Aorta (tissue), 5 donors: ENCODE results near the gene PELI1. TPM values are rescaled to one million over a fixed set of nuclear protein-coding genes. Genes with fewer than 3 reads are reported as not detected.
A peak's percentile ranks its signal among the peaks of the same experiment; 100 is the strongest.
"Not testable (repeated sequence)": the region's sequence is repeated elsewhere in the genome, so short reads cannot be mapped to it uniquely, and the experiment has no call there.

Experiments
- ATAC-seq: fragments of 200-7000 bp; cut with Tn5 transposase; one replicate; pipeline ENCODE4 v1.9.1; 2022; ENCODE audit warnings: moderate library complexity; ENCODE audit not compliant: low FRiP score
- DNase-seq, 2 donors: peaks; one replicate each; pipeline ENCODE4 v3.0.0-alpha.2; 2020
- H3K27ac ChIP-seq, 2 donors: one replicate each; pipeline ENCODE4 v1.5.1; 2013; ENCODE audit warnings: low read length in 2 of 2, mild to moderate bottlenecking in 2 of 2, moderate library complexity in 2 of 2, control low read depth in 1 of 2, inconsistent platforms in 1 of 2, low read depth in 1 of 2
- H3K27me3 ChIP-seq, 2 donors: one replicate each; pipeline ENCODE4 v1.6.1; 2013; ENCODE audit warnings: control low read depth in 1 of 2, low read length in 1 of 2, mild to moderate bottlenecking in 1 of 2, moderate library complexity in 1 of 2; ENCODE audit not compliant: insufficient read depth in 2 of 2, control insufficient read depth in 1 of 2
- H3K36me3 ChIP-seq, 2 donors: one replicate each; pipeline ENCODE4 v1.6.1; 2013; ENCODE audit warnings: control low read depth in 1 of 2, low read length in 1 of 2, mild to moderate bottlenecking in 1 of 2; ENCODE audit not compliant: insufficient read depth in 2 of 2, control insufficient read depth in 1 of 2
- H3K4me1 ChIP-seq, 2 donors: one replicate each; pipeline ENCODE4 v1.6.1; 2013; ENCODE audit warnings: low read length in 2 of 2, control low read depth in 1 of 2, mild to moderate bottlenecking in 1 of 2, moderate library complexity in 1 of 2; ENCODE audit not compliant: insufficient read depth in 2 of 2, control insufficient read depth in 1 of 2
- H3K4me3 ChIP-seq, 2 donors: one replicate each; pipeline ENCODE4 v1.5.1; 2013; ENCODE audit warnings: low read length in 2 of 2, control low read depth in 1 of 2, mild to moderate bottlenecking in 1 of 2
- H3K9me3 ChIP-seq: one replicate; pipeline ENCODE4 v1.6.1; 2013; ENCODE audit warnings: mild to moderate bottlenecking, low read length; ENCODE audit not compliant: control insufficient read depth
- WGBS, 2 donors: extraction: QIAGEN DNeasy Blood & Tissue Kit; methylation state at CpG; one replicate each; pipeline ENCODE4 v1.1.7; 2013; 5-methylcytosine and 5-hydroxymethylcytosine counted together
- intact Hi-C, 2 donors: fragments of 100-400 bp; cut with DNase I; formaldehyde crosslinking; loops; one replicate each; pipeline versions ENCODE4 v1.14.2 to v1.15.0; 2022
- polyA plus RNA-seq, 2 donors: library from polyadenylated mRNA; stranded (reverse); fragments of 200-250 nt; gene quantifications; one replicate each; pipeline ENCODE4 v1.2.3, GENCODE V29; 2013
- total RNA-seq, 2 donors: library from RNA; stranded (reverse); fragmentation: NEBNext Ultra II Directional; extraction: Animal tissue kit (Norgen Biotek cat#: 25700); gene quantifications; one replicate each; pipeline ENCODE4 v1.2.1, GENCODE V29; 2021
- donor health status: healthy with polysubstance abuse.
- donor health status: Bipolar disorder and iron deficiency.
- donor health status: DM: no; HTN: no; CAD: no.
- donor health status: DM: no; HTN: no; CAD: no.
- donor health status: DM: yes; HTN: yes; CAD: no.

Gene PELI1
- total and polyA plus RNA-seq, 4 donors: 11.1 to 38.0 (median 23.9) TPM

DNA sequence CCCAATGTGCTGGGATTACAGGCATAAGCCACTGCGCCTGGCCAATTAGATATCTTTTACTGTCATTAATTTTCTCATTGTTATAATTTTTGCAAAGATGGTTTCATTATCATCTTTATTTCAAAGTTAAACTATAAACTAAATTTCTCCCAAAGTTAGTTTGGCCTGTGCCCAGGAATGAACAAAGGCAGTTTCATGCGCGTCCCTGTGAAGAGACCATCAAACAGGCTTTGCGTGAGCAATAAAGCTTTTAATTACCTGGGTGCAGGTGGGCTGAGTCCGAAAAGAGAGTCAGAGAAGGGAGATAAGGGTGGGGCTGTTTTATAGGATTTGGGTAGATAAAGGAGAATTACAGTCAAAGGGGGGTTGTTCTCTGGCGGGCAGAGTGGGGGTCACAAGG is 69.6 kb downstream of the PELI1 start:
- ATAC-seq, H3K27ac ChIP-seq, intact Hi-C loops, H3K36me3 ChIP-seq, H3K27me3 ChIP-seq, DNase-seq, H3K4me1 ChIP-seq, H3K9me3 ChIP-seq, H3K4me3 ChIP-seq: not testable (repeated sequence)
- WGBS, 2 donors: 96 to 98% methylated on average over 6 of the region's 6 CpGs

DNA sequence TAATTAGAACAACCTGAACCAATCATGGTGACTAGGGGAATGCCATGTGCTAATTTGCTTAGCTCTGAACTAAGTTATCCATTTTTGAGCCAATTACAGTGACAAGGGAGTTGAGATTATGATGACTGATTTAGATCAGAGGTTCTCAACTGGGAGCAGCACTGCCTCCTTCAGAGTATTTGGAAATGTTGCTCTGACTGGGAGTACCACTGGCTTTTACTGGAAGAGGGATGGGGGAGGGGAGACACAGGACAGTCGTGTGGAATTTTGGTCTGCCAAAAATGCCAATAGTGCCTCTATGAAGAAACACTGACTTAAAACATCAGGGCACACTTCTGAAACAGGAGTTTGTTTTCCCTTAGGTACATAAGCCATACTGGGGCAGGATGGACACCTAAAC is 76.9 kb downstream of the PELI1 start:
- whole genome bisulfite sequencing, 2 donors: 5 to 18% methylated on average over 1 of the region's 1 CpG
- H3K27ac ChIP-seq: no peak overlapping the region
- H3K4me1 ChIP-seq: no peaks in the 10 kb centered on the region
- intact Hi-C loops: no loop called here
- no peak overlapping the region for H3K4me3 ChIP-seq
- DNase-seq: no peak
- no peak for ATAC-seq
- no peaks in the 10 kb centered on the region for H3K9me3 ChIP-seq
- no peaks in the 10 kb centered on the region for H3K27me3 ChIP-seq
- H3K36me3 ChIP-seq: no peaks in the 10 kb centered on the region

DNA sequence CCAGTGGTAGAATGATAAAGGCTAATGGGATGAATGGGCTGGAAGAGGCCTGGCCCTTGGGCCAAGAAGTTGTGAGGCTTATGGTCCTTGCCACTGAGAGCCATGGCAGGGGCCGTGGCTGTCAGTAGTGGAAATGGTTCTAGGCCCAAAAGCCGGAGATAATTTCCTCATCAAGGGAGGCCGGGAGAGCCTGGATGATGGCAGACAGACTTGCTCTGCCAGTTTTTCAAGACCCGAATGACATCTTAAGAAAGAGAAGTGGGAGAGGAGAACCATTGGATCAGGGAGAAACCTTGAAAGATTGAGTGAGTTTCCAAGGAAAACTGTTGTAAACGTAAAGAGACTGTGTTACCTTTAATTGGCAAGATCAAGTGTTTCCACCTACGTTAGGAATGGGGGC is 78.7 kb downstream of the PELI1 start:
- H3K9me3 ChIP-seq: no peaks in the 10 kb centered on the region
- no peak for ATAC-seq
- intact Hi-C loops: no loop called here
- 83 to 89% methylated on average over 6 of the region's 6 CpGs for WGBS, 2 donors
- no peak overlapping the region for H3K4me3 ChIP-seq
- no peaks in the 10 kb centered on the region for H3K27me3 ChIP-seq
- no peak for DNase-seq
- H3K4me1 ChIP-seq: no peaks in the 10 kb centered on the region
- H3K36me3 ChIP-seq: no peaks in the 10 kb centered on the region
- no peak overlapping the region for H3K27ac ChIP-seq

DNA sequence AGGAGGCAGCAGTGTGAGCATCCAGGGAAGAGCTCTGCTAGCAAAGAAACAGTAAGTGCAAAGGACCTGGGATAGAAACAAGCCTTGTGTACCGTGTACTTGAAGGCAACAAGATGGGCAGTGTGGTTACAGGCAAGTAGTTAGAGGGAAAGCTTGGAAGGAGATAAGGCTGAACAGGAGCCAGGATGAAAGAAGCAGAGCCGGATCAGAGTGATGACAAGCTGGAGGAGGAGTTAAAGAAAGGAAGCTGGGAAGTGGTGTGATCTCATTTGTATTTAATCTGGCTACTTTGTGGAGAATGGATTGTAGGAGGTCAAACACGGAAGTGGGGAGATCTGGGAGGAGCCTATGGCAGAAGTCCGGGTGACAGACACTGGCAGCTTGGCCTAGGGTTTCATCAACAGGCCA is 80.3 kb downstream of the PELI1 start:
- H3K9me3 ChIP-seq: no peaks in the 10 kb centered on the region
- H3K4me3 ChIP-seq: no peak overlapping the region
- no peaks in the 10 kb centered on the region for H3K4me1 ChIP-seq
- no peaks in the 10 kb centered on the region for H3K27me3 ChIP-seq
- ATAC-seq (peak; percentile 60), DNase-seq (no peak)
- no peaks in the 10 kb centered on the region for H3K36me3 ChIP-seq
- WGBS, 2 donors: 9 to 15% methylated on average over 4 of the region's 4 CpGs
- peak overlapping the region; percentile 36 to 40 for H3K27ac ChIP-seq
- intact Hi-C loops: loop anchor here in 1 of 2 donors (5.0 kb wide), 1 partner anchor 78 kb away; the partner anchor contains the start of gene PELI1

DNA sequence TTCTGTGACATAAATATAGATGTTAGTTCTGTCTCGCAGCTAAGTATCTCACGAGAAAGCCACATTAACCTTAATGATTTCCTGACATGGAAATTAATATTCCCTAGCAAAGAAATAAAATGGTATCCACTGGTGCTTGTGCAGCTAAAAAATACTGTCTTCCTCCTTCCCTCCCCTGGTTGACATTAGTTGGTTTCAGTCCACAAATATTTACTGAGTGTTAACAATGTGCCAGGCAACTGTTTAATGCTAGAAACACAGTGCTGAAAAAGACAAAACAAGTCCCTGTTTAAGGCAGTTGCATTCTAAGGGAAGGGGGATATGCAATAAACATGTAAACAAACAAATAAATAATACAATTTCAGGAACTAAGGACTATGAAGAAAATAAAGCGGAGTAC is 80.8 kb downstream of the PELI1 start:
- H3K4me1 ChIP-seq: no peaks in the 10 kb centered on the region
- DNase-seq (no peak), ATAC-seq (no peak)
- 90 to 93% methylated on average over 3 of the region's 3 CpGs for WGBS, 2 donors
- intact Hi-C loops: loop anchor here in 1 of 2 donors (5.0 kb wide), 1 partner anchor 79 kb away; the partner anchor contains the start of gene PELI1
- no peak overlapping the region for H3K27ac ChIP-seq
- H3K4me3 ChIP-seq: no peak overlapping the region
- no peaks in the 10 kb centered on the region for H3K27me3 ChIP-seq
- H3K36me3 ChIP-seq: no peaks in the 10 kb centered on the region
- H3K9me3 ChIP-seq: no peaks in the 10 kb centered on the region

DNA sequence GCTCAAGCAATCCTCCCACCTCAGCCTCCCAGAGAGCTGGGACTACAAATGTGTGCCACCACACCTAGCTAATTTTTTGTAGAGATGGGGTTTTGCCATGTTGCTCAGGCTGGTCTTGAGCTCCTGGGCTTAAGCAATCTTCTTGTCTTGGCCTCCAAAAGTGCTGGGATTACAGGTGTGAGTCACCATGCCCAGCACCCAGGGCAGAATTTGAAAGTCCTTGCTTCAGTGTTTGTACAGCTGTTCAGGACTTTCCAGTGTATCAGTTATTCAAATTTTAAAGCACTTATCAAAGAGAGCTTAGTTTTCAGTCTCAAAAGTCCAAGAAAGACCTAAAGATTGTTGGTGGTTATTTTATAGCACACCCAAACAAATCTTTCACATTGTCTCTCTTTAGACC is 81.4 kb downstream of the PELI1 start:
- Histone ChIP-seq H3K27me3 (no peaks in the 10 kb centered on the region), H3K9me3 (no peaks in the 10 kb centered on the region), H3K36me3 (no peaks in the 10 kb centered on the region), H3K4me1 (no peaks in the 10 kb centered on the region), H3K27ac (no peak overlapping the region), H3K4me3 (no peak overlapping the region)
- ATAC-seq: no peak
- DNase-seq: no peak
- intact Hi-C loops: loop anchor here in 1 of 2 donors (5.0 kb wide), 1 partner anchor 79 kb away; the partner anchor contains the start of gene PELI1

DNA sequence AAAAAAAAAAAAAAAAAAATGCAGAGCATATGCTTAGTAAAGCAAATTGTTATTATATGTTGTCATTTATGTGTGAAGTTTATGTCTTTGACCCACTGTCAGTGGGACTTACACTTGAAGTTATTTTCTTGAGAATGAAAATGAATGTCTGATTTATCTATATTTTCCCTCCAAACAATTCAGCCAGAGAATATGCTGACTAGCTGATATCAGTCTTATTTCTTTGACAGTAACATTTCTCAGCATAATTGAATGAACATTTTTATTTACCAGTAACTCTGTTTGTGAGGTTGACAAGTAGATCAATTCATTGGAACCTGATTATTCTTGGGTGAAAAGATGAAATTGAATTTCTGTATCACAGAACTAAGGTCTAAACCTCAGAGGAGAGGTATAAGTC is 85.0 kb downstream of the PELI1 start:
- ATAC-seq: no peak
- H3K9me3 ChIP-seq: no peaks in the 10 kb centered on the region
- intact Hi-C loops: no loop called here
- no peaks in the 10 kb centered on the region for H3K4me1 ChIP-seq
- no peak overlapping the region for H3K27ac ChIP-seq
- no peaks in the 10 kb centered on the region for H3K27me3 ChIP-seq
- H3K36me3 ChIP-seq: no peaks in the 10 kb centered on the region
- DNase-seq: no peak
- H3K4me3 ChIP-seq: no peak overlapping the region

DNA sequence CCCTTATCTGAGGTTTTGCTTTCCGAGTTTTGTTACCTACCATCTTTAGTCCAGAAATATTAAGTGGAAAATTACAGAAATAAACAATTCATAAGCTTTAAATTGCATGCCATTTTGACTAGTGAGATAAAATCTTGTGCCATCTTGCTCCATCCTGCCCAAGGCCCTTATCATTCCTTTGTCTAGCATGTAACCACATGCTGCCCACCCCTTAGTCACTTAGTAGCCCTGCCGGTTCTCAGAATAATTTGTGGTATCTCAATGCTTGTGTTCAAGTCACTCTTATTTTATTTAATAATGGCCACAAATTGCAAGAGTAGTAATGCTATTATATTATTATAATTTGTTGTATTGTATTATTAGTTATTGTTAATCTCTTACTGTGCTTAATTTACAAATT is 88.2 kb downstream of the PELI1 start:
- Histone ChIP-seq H3K4me3 (no peak overlapping the region), H3K27me3 (no peaks in the 10 kb centered on the region), H3K36me3 (no peaks in the 10 kb centered on the region), H3K27ac (no peak overlapping the region), H3K4me1 (no peaks in the 10 kb centered on the region), H3K9me3 (no peaks in the 10 kb centered on the region)
- intact Hi-C loops: no loop called here
- WGBS, 2 donors: 87 to 90% methylated on average over 2 of the region's 2 CpGs
- no peak for ATAC-seq
- no peak for DNase-seq

DNA sequence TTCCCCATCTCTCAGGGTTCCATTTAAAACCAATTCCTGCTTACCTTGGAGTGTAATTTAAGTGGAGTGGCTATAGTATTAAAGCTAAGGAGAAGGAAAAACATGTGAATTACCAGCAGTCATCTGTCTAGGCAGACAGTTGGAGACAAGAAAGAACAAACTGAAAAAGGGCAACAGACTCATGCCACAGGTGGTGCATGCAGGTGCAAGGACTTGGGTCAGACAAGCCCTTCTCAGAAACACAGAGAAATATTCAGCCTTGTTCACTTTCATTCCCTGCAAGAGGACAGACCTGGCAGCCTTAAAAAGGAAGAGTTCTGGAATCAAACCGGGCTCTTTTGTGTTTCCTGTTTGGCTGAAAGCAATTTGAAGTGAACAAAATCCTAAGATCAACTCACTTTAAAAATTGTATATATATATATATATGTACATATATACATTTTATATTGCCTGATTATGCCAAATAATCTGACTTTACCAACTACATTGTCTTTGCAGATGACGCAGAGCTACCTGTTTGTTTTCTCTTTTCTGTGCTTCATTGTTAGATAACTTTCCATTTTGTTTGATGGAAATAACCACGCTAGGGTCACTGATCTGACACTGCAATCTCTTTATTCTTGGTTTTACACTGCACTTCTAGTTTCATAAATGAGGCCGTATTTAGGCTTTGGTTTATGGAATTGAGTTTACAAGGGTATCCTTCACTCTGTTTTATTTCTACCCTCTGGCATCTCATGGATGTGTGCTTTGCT is 89.9 kb downstream of the PELI1 start:
- DNase-seq (no peak), ATAC-seq (no peak)
- no peaks in the 10 kb centered on the region for H3K27me3 ChIP-seq
- no peak overlapping the region for H3K27ac ChIP-seq
- no peaks in the 10 kb centered on the region for H3K4me1 ChIP-seq
- H3K36me3 ChIP-seq: no peaks in the 10 kb centered on the region
- H3K9me3 ChIP-seq: no peaks in the 10 kb centered on the region
- intact Hi-C loops: loop anchor here in 1 of 2 donors (5.0 kb wide), 1 partner anchor 508 kb away; no protein-coding TSS in a partner anchor
- no peak overlapping the region for H3K4me3 ChIP-seq
- 82 to 83% methylated on average over 4 of the region's 4 CpGs for WGBS, 2 donors
